DND-41 (cell line): Measurements from ENCODE around the gene TMEM248.

Source experiments
- EZH2 ChIP-seq: IDR thresholded peaks from 3 replicates; pipeline ENCODE4 v1.6.1; 2012; ENCODE audit warnings: borderline replicate concordance, low read depth, mild to moderate bottlenecking, moderate library complexity, low read length, inconsistent platforms; ENCODE audit not compliant: severe bottlenecking
- TF ChIP-seq, protein P1 (sequence below): IDR thresholded peaks from 2 replicates; pipeline ENCODE4 v1.5.1; 2012; ENCODE audit warnings: borderline replicate concordance, low read length, moderate library complexity, mild to moderate bottlenecking; ENCODE audit not compliant: poor library complexity, severe bottlenecking; ENCODE audit errors: extremely low read depth

DNA sequence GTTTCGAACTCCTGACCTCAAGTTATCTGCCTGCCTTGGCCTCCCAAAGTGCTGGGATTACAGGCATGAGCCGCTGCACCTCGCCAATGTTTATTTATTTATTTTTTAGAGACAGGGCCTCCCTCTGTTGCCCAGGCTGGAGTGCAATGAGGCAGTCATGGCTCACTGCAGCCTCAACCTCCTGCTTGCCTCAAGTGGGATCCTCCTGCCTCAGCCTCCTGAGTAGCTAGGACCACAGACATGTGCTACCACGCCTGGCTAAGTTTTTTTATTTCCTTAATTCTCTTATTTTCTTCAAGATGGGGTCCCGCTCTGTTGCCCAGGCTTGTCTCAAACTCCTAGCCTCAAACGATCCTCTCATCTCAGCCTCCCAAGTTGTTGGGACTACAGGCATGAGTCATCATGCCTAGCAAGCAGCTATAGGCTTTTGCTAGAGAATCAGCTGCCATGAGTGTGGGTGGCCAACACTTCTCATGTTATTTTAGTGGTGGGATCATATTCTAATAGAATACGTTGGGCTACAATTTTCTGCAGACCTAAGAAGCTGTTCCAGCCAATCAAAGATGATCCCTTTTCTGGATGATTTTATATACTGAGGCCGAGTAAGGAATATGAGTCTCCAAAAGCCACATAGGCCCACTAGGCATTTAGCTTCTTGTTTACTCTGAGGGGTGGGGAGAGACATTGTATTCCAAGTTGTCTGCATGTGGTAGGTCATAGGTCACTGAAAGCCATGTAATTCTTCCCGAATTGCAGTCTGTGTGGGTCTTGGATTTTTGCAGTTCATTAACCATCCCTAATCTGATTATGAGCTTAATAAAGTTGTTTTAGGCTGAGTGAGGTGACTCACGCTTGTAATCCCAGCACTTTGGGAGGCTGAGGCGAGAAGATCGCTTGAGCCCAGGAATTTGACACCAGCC, 7.6 kb upstream of the TMEM248 start:
- TF ChIP-seq EZH2: no peak
- TF ChIP-seq, protein P1, sequence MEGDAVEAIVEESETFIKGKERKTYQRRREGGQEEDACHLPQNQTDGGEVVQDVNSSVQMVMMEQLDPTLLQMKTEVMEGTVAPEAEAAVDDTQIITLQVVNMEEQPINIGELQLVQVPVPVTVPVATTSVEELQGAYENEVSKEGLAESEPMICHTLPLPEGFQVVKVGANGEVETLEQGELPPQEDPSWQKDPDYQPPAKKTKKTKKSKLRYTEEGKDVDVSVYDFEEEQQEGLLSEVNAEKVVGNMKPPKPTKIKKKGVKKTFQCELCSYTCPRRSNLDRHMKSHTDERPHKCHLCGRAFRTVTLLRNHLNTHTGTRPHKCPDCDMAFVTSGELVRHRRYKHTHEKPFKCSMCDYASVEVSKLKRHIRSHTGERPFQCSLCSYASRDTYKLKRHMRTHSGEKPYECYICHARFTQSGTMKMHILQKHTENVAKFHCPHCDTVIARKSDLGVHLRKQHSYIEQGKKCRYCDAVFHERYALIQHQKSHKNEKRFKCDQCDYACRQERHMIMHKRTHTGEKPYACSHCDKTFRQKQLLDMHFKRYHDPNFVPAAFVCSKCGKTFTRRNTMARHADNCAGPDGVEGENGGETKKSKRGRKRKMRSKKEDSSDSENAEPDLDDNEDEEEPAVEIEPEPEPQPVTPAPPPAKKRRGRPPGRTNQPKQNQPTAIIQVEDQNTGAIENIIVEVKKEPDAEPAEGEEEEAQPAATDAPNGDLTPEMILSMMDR: no peak
